Stimulated activated CD4-positive, alpha-beta T cell treated with anti-CD3 and anti-CD28 coated beads, TNF-alpha, amount 100 ng/mL, for 4 hours (primary cell): Measurements from ENCODE around the gene GCNA.
"Not testable (repeated sequence)": the region's sequence is repeated elsewhere in the genome, so short reads cannot be mapped to it uniquely, and the experiment has no call there.

Experiments used
- DNase-seq, 3 experiments: peaks; one replicate each; pipeline ENCODE4 v3.0.0-alpha.2; 2020; ENCODE audit warnings: low read depth in 3 of 3

Gene GCNA

GRCh38 chrX:71638409-71638808 is 60.2 kb downstream of the GCNA start:
- DNase-seq = no peak

GRCh38 chrX:71640002-71640401 is 61.8 kb downstream of the GCNA start:
- DNase-seq = no peak

GRCh38 chrX:71644406-71644805 is 66.2 kb downstream of the GCNA start:
- not testable (repeated sequence) for DNase-seq

- no peak for DNase-seq
Observed at GRCh38 chrX:71650333-71650969, 72.2 kb downstream of the GCNA start.

DNA sequence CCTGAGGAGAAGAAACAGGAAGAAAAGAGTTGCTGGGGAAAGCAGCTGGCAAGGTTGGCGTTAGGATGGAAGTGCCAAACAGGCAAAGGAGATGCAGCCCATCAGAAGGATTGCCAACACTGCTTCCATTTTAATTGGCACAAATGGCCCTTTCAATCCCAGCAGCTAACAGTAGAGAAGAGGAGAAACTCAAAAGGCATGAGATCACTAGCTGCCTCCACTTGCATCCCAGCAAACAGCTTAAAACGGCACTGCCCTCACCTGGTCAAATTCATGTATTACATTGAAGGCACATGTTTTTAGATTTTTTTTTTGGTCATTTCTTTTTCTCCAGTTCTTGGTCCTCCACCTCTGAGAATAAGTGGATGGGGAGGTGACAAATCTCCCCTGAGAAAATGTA is 74.2 kb downstream of the GCNA start:
- DNase-seq = peak in 1 of 3 experiments; percentile 37

GRCh38 chrX:71653344-71653743 is 75.1 kb downstream of the GCNA start:
- no peak for DNase-seq

- DNase-seq = no peak
Observed at GRCh38 chrX:71657267-71657666, 79.0 kb downstream of the GCNA start.

- DNase-seq = no peak
Observed at GRCh38 chrX:71659342-71659741, 81.1 kb downstream of the GCNA start.

GRCh38 chrX:71659959-71660358 is 81.7 kb downstream of the GCNA start:
- DNase-seq = no peak

- no peak for DNase-seq
Observed at GRCh38 chrX:71660562-71661416, 82.6 kb downstream of the GCNA start.

DNA sequence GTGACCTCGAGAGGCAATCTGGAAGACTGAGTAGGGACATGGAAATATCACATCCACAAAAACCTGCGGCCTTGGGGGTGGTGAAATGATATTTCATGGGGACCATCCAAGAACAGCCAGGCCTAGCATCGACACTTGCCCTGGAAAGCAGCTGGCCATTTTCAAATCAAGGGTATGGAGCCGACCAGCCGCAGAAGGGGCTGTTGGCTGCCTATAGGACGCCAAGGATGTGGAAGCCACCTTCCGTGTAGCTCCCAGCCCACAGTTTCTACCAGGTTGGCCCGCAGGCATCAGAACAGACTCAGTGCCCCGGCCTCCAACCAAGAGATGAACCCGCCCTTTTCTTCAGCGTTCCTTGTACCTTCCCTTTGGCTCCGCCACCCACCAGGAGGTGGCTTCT is 83.7 kb downstream of the GCNA start:
- DNase-seq = no peak

- DNase-seq = not testable (repeated sequence)
Observed at GRCh38 chrX:71662654-71663053, 84.4 kb downstream of the GCNA start.
